Measurements from ENCODE around the gene PLXNA4. TPM values are rescaled to one million over a fixed set of nuclear protein-coding genes. Genes with fewer than 3 reads are reported as not detected.

PLXNA4 gene
- total and polyA plus RNA-seq, 2 experiments from 2014 or later, result 0.32 TPM; not detected in 1

DNA sequence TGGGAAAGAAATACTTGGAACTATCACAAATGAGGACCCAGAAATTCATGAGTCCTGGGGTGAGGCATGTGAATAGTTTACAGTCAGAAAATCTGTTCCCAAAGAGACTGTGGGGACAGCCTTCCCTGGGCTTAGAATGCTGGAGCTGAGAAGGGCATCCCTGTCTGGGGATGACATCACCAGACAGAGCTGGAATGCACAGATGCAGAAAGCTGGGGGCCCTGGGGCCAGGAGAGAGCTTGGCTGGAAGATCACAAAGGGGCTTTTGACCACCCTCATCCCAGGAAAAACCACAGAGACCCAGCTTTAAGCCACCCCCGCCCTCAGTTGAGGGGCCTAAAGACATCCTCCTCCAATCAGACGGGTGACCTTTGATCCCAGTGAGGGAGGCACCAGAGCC lies 264.5 kb downstream of the PLXNA4 start:
- H3K9me3 ChIP-seq (ENCODE audit: low read depth), result no peaks in the 10 kb centered on the region
- H3F3A ChIP-seq (ENCODE audit: insufficient read depth), result no peaks in the 10 kb centered on the region
- H3K27ac ChIP-seq, result no peak overlapping the region
- DNase-seq, result no peak
- no peaks in the 10 kb centered on the region for H3K9me2 ChIP-seq (ENCODE audit: insufficient read depth)
- WGBS, 2 experiments (ENCODE audit: low coverage in 1 of 2, low lambda C conversion rate in 2 of 2, missing lambda C conversion rate in 2 of 2), result 31 to 34% methylated on average over 2 of the region's 2 CpGs
- no peaks in the 10 kb centered on the region for H3K4me1 ChIP-seq (ENCODE audit: insufficient read depth)
- no peak for TF ChIP-seq EZH2 (IDR thresholded peaks at IDR 0.05; ENCODE audit: insufficient read depth, poor library complexity, severe bottlenecking)
- no peak for TF ChIP-seq EZH2phosphoT487 (IDR thresholded peaks at IDR 0.05; ENCODE audit: insufficient read depth, low read depth)
- H4K20me1 ChIP-seq (ENCODE audit: insufficient read depth), result no peaks in the 10 kb centered on the region
- no peaks in the 10 kb centered on the region for H3K36me3 ChIP-seq (ENCODE audit: low read depth)
- H3K4me2 ChIP-seq (ENCODE audit: unreplicated experiment), result no peak overlapping the region
- H3K4me3 ChIP-seq, result no peak overlapping the region
- H3K9ac ChIP-seq, result no peak overlapping the region
- no peaks in the 10 kb centered on the region for H3K79me2 ChIP-seq (ENCODE audit: insufficient read depth)
- in situ Hi-C loops (cut with MboI), result no loop called here
- peaks cover 3% of the 10 kb centered on the region; the same call in 1 of the 2 replicates for H3K27me3 ChIP-seq (replicated peaks; ENCODE audit: insufficient read depth)
- H2AFZ ChIP-seq, result no peak overlapping the region

DNA sequence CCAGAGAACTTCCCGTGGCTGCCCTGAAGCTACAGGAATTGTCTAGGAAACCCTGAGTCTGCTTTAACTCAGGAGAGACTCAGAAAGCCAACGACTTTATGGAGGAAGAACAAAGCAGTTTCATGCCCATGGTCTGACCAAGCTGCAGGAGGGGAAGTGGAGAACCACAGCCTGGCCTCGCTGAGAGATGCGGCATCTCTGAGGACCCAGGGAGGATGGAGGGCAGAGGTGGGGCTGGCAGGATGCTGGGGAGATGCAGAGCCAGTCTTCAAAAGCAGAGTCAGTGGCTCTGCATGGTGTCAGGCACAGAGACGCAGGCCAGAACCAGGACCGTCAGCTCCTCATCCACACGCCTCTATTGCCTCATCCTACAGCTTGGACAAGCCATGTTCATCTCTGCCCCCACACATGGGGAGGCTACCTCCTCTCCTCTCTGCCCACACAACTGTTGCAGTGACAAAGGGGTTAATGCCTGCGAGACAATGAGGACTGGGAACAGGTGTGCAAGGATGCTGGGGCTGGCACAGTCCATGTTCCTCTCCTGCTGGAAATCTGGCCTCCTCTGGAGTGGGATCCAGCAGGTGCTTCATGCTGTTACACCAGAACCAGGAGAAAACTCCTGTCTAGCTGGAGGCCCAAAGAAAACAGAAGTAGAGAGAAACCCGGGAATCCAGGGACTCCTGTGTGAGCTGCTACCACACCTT lies 267.0 kb downstream of the PLXNA4 start:
- no peaks in the 10 kb centered on the region for H3K9me3 ChIP-seq (ENCODE audit: low read depth)
- TF ChIP-seq EZH2phosphoT487 (IDR thresholded peaks at IDR 0.05; ENCODE audit: insufficient read depth, low read depth), result no peak
- no peak for TF ChIP-seq EZH2 (IDR thresholded peaks at IDR 0.05; ENCODE audit: insufficient read depth, poor library complexity, severe bottlenecking)
- WGBS, 2 experiments (ENCODE audit: low coverage in 1 of 2, low lambda C conversion rate in 2 of 2, missing lambda C conversion rate in 2 of 2), result 47 to 53% methylated on average over 9 of the region's 9 CpGs
- no peaks in the 10 kb centered on the region for H3K4me1 ChIP-seq (ENCODE audit: insufficient read depth)
- H3K4me2 ChIP-seq (ENCODE audit: unreplicated experiment), result no peak overlapping the region
- no peak overlapping the region for H3K4me3 ChIP-seq
- H3K27ac ChIP-seq, result no peak overlapping the region
- no peaks in the 10 kb centered on the region for H3K79me2 ChIP-seq (ENCODE audit: insufficient read depth)
- H3K9ac ChIP-seq, result no peak overlapping the region
- no peaks in the 10 kb centered on the region for H3K27me3 ChIP-seq (replicated peaks; ENCODE audit: insufficient read depth)
- H3K9me2 ChIP-seq (ENCODE audit: insufficient read depth), result no peaks in the 10 kb centered on the region
- in situ Hi-C loops (cut with MboI), result no loop called here
- no peak overlapping the region for H2AFZ ChIP-seq
- no peaks in the 10 kb centered on the region for H4K20me1 ChIP-seq (ENCODE audit: insufficient read depth)
- no peak for DNase-seq
- H3K36me3 ChIP-seq (ENCODE audit: low read depth), result no peaks in the 10 kb centered on the region
- H3F3A ChIP-seq (ENCODE audit: insufficient read depth), result no peaks in the 10 kb centered on the region

DNA sequence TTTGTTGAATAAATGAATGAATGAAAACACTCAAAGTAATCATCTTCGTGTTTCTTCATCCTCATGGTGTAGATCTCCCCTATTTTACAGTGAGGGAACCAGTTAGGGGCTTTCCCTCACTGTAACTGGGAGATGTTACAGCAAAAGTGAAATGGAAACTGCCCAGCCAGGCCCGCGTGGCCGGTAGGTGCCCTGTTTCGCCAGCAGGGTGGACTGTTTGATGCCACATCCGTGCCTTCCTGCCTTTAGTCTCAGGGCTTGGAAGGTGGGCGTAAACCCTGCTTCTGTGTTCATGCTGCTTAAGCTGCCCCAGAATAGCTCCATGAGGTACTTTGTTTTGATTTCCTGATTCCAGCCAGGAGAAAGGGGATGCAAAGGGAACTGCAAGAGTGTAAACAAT lies 268.8 kb downstream of the PLXNA4 start:
- in situ Hi-C loops (cut with MboI), result no loop called here
- no peaks in the 10 kb centered on the region for H3F3A ChIP-seq (ENCODE audit: insufficient read depth)

GRCh38 chr7:132300599-132301277 lies 275.5 kb downstream of the PLXNA4 start:
- no peak overlapping the region for H3K4me2 ChIP-seq (ENCODE audit: unreplicated experiment)
- WGBS, 2 experiments (ENCODE audit: low coverage in 1 of 2, low lambda C conversion rate in 2 of 2, missing lambda C conversion rate in 2 of 2), result 25 to 26% methylated on average over 6 of the region's 6 CpGs
- in situ Hi-C loops (cut with MboI), result no loop called here
- no peak overlapping the region for H3K27ac ChIP-seq
- DNase-seq, result no peak
- H4K20me1 ChIP-seq (ENCODE audit: insufficient read depth), result no peaks in the 10 kb centered on the region; the same call in 1 of the 2 replicates
- H2AFZ ChIP-seq, result no peak overlapping the region
- no peaks in the 10 kb centered on the region for H3K9me3 ChIP-seq (ENCODE audit: low read depth)
- H3K27me3 ChIP-seq (replicated peaks; ENCODE audit: insufficient read depth), result no peaks in the 10 kb centered on the region
- H3K9me2 ChIP-seq (ENCODE audit: insufficient read depth), result no peaks in the 10 kb centered on the region
- H3K79me2 ChIP-seq (ENCODE audit: insufficient read depth), result no peaks in the 10 kb centered on the region
- no peak overlapping the region for H3K9ac ChIP-seq
- H3K4me1 ChIP-seq (ENCODE audit: insufficient read depth), result no peaks in the 10 kb centered on the region
- no peaks in the 10 kb centered on the region for H3K36me3 ChIP-seq (ENCODE audit: low read depth)
- no peaks in the 10 kb centered on the region for H3F3A ChIP-seq (ENCODE audit: insufficient read depth)
- TF ChIP-seq EZH2phosphoT487 (IDR thresholded peaks at IDR 0.05; ENCODE audit: insufficient read depth, low read depth) (no peak), EZH2 (IDR thresholded peaks at IDR 0.05; ENCODE audit: insufficient read depth, poor library complexity, severe bottlenecking) (no peak)
- no peak overlapping the region for H3K4me3 ChIP-seq

More for the DNA sequence above, 268.8 kb downstream of the PLXNA4 start:
- DNase-seq, result no peak
- H3K4me1 ChIP-seq (ENCODE audit: insufficient read depth), result no peaks in the 10 kb centered on the region
- no peaks in the 10 kb centered on the region for H3K36me3 ChIP-seq (ENCODE audit: low read depth)
- H3K9me3 ChIP-seq (ENCODE audit: low read depth), result no peaks in the 10 kb centered on the region
- H4K20me1 ChIP-seq (ENCODE audit: insufficient read depth), result no peaks in the 10 kb centered on the region
- H2AFZ ChIP-seq, result no peak overlapping the region
- 73 to 76% methylated on average over 7 of the region's 7 CpGs for WGBS, 2 experiments (ENCODE audit: low coverage in 1 of 2, low lambda C conversion rate in 2 of 2, missing lambda C conversion rate in 2 of 2)
- H3K9ac ChIP-seq, result no peak overlapping the region
- H3K4me2 ChIP-seq (ENCODE audit: unreplicated experiment), result no peak overlapping the region
- no peaks in the 10 kb centered on the region for H3K9me2 ChIP-seq (ENCODE audit: insufficient read depth)
- H3K4me3 ChIP-seq, result no peak overlapping the region
- no peaks in the 10 kb centered on the region for H3K79me2 ChIP-seq (ENCODE audit: insufficient read depth)
- no peaks in the 10 kb centered on the region for H3K27me3 ChIP-seq (replicated peaks; ENCODE audit: insufficient read depth)
- no peak overlapping the region for H3K27ac ChIP-seq
- no peak for TF ChIP-seq EZH2phosphoT487 (IDR thresholded peaks at IDR 0.05; ENCODE audit: insufficient read depth, low read depth)
- TF ChIP-seq EZH2 (IDR thresholded peaks at IDR 0.05; ENCODE audit: insufficient read depth, poor library complexity, severe bottlenecking), result no peak

All from GM23248 (cell line).